CMK (cell line): ENCODE measurements around the gene HCFC2.

Source experiments
- DNase-seq: peaks from one replicate; pipeline ENCODE4 v3.0.0-alpha.2; 2010; ENCODE audit warnings: low read depth

Gene HCFC2

DNA sequence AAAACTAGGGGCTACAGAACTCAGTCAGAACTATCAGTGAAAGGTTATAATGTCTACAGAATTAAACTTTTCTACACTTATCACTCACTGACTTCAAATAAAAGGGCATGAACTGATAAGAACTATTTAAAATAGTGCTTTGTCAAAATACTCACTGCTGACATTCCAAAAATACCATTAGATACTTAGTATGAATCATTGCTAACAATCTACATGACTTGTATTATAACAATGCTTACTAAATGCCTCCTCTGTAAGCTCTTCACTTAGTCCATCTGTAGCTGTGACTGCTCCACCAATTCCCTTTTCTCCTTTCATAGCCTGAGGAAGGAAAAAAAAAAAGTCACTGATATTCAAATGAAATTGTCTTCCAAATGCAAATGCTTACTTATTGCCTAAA lies 56.7 kb downstream of the HCFC2 start:
- no peak for DNase-seq

DNA sequence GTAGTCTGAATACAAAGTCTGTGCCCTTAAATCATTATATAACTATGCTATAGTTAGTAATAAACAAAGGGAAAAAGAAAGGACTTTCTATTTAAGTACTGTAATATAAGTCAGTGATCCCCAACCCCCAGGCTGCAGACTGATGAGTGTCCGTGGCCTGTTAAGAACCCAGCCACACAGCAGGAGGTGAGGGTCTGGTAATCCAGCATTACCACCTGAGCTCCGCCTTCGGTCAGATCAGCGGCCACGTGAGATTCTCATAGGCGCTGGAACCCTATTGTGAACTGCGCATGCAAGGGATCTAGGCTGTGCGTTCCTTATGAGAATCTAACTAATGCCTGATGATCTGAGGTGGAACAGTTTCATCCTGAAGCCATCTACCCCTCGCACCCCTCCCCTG lies 58.0 kb downstream of the HCFC2 start:
- DNase-seq, result no peak

DNA sequence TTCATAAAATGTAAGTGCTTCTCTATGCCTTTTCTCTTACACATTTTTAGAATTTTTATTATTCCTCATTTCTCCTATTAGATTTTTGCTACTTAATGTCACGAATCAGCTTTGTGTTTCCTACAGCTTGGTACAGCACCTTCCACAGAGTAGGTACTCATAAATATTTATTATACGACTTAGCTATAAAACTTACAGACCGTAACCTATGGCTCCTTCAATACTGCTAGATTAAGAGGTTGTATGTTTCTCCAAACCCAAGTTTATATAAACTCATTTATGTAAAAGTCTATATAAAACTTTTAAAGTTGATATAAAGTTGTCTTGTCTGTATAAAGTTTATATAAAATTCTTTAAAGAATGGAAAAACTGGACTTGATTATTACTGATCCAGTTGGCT lies 62.2 kb downstream of the HCFC2 start:
- DNase-seq, result no peak

DNA sequence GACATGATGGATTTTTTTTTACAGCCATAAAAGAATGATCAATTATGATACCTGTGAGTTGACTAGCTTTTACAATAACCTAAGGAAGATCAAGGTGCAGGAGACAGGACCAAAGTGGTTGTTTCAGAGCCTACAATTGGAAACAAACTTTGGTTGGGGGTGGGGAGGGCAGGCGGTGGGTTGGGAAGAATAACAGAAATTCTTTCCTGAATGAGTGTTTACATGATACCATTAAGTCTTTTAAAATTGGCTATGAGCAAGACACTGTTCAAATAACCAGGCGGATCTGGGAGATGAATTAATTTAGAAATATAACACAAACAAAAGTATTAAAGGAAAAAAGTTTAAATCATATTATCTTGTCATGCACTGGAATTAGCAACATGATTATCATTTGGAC lies 66.4 kb downstream of the HCFC2 start:
- DNase-seq, result no peak

- DNase-seq, result no peak
Observed at GRCh38 chr12:104131609-104132008, 67.3 kb downstream of the HCFC2 start.

DNA sequence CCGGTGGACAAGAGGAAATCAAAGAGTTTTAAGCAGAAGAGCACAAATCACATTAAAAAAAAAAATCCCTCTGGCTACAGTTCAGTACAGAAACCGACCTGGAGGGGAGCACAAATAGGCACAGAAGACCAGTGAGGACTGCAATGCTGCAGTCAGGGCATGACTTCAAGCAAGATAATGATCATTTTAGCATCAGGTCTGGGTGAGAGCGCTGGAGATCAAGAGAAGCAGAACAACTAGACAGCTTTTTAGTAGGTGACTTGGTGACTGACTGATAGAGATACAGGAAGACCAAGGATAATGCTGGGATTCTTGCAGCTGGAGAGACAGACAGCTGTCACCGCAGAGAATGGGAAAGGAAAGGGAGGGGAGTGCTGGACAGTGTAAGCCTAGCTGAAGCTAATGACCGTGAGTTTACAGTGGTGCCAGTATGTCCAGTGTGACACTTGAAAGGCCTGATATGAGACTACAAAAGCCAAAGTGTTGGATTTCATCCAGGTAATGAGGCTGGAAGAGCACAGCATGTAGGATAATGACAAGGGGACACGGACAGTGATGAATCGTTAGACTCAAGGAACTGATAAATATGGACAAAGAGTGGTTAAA lies 68.1 kb downstream of the HCFC2 start:
- no peak for DNase-seq

DNA sequence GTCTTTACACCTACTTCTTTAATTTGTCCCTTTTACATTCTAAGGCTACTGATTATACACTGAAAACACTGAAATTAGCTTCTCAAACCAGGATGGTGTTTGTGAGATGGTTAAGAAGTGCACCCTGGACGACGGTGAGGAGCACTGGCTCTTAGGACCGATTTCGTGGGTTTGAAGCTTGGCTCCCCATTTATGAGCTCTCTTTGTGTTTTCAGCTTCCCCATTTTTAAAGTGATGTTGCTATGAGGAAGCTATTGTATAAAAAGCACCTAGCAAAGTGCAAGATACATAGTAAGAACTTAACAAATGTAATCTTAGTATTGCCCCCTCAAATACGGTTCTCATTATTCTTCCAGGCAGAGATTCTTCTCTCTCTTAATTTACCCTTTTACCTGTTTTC lies 69.0 kb downstream of the HCFC2 start:
- DNase-seq, result no peak

DNA sequence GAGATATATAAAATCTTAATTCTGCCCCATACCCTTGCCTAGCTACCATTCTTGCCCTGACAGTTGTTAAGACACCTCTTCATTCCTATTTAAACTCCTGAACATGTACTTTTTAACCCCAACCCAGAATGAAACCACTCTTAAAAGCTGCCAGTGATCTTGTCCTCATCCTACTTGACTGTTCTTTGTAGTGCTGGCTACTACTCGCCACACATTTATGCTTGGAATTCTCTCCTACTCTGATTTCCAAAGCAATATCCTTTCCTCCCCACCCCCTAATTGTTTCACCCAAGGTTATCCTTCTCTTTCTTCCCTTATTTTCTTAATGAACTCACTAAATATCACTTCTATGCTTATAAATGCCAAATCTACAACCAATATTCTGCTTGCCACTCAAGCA lies 69.5 kb downstream of the HCFC2 start:
- DNase-seq, result no peak

GRCh38 chr12:104134882-104135281 lies 70.6 kb downstream of the HCFC2 start:
- no peak for DNase-seq

GRCh38 chr12:104136577-104136976 lies 72.2 kb downstream of the HCFC2 start:
- DNase-seq, result no peak

DNA sequence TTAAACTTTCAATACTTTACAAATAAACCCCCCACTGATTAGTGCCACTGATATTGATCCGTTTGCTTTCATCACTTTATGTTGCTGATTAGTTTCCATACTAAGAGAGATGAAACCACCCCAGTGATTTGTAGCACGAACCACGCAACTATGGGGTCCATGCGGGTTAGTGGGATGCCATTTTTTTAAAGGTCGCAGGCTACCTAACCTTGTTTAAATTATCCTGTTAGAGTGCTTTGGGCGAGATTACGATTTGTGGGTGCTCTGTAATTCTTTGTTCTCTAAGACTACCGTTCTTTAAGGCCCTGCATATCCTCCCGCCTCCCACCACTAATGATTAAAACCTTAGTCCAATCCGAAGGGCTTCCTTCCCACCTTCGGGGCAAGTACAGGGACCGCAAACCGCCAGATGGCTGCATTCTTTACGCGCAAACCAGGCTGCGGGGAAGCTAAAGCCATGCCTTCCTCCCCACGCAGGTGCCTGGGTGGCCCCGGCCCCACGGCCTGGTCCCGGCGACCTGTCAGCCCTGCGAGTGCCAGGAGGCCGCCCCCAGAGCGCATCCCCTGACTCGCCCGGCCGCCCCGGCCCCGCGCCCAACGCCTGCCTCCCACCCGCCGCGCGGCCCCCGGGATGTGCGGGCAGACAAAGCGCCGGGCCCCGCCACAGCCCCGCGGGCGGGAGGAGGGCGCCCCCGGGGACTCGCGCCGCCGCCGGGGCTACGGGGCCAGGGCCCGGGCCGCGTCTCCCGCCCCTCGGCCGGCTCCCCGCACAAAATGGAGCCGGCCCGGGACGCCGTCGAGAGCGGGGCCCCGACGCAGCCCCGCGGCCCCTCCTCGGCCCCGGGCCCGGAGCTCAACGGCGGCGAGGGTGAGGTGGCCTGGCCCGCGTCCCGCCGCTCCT lies 72.9 kb downstream of the HCFC2 start:
- no peak for DNase-seq

GRCh38 chr12:104137902-104138796 lies 73.8 kb downstream of the HCFC2 start, which contains the start of gene NFYB:
TSS of gene NFYB (minus strand) at chr12:104138210. CDS start at chr12:104135453, 2,757 bp downstream.
- peak; percentile 72 for DNase-seq

- DNase-seq, result no peak
Observed at GRCh38 chr12:104138797-104139152, 74.4 kb downstream of the HCFC2 start.

DNA sequence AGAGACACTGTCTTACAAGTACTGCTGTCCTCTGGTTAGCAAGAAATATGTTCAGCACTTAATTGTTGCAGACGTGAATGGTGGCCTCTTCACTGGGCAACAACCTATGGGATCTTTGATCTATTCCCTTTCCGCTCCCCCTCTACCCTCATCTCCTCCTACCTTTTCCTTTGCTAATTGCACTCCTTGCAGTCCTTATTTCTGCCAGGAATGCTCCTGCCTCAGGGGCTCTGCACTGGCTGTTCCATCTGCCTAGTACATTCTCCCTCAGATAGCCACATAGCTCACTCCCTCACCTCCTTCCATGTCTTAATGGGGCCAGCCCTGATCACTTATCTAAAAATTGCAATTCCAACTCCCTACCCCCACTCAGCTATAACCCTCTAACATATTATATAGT lies 78.2 kb downstream of the HCFC2 start:
- DNase-seq, result no peak

DNA sequence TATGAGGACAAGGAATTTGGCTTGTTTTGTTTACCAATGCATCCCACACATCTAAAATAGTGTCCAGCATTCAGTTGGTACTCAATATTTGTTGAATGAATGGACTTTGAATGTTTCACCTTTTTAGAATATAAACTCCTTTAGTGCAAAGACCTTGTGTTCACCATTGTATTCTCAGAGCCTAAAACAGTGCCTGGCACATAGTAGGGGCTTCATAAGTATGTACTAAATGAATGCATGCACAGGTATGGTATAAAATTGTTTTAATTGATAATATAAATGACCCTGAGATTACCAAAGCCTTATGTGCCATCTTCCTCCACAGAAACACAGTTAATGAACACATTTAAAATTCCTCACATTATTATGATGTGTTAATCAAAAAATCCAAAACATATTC lies 78.7 kb downstream of the HCFC2 start:
- no peak for DNase-seq

DNA sequence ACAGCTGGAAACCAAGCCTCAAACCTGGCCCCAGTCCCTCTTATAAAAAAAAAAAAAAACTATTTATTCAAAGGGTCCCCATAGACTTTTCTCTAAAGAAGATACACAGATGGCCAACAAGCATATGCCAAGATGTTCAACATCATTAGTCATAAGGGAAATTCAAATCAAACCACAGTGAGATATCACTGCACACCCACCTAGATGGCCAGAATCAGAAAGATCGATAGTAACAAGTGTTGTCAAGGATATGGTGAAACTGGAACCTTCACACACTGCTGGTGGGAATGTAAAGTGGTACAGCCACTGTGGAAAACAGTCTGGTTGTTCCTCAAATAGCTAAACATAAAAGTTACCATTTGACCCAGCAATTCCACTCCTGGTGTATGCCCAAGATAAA lies 79.6 kb downstream of the HCFC2 start:
- no peak for DNase-seq

DNA sequence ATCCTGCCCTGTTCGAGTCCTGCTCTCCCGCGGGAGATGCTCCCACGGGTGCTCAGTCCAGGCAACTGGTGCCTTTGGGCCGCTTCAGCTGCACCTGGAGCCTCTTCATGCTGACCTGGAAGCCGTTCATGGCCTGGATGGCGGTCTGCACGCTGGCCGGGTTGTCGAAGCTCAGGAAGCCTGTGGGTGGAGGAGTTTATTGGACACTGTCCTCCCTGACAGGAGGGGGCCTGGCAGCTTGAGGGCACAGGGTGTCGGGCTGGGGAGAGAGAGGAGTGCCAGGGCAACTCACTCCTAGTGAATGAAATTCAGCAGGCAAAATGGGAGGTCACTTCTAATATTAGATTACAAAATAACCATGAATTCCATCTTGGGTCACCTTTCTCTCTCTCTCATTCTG lies 83.0 kb downstream of the HCFC2 start:
- DNase-seq, result no peak

DNA sequence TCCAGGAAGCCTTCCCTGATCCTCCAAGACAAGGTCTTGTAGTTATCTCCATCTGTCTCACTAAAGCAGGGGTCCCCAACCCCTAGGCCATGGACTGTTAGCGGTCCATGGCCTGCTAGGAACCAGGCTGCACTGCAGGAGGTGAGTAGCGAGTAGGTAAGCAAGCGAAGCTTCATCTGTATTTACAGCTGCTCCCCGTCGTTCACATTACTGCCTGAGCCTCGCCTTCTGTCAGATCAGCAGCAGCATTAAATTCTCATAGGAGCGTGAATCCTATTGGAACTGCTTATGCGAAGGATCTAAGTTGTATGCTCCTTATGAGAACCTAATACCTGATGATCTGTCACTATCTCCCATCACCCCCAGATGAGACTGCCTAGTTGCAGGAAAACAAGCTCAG lies 86.1 kb downstream of the HCFC2 start:
- DNase-seq, result no peak

GRCh38 chr12:104152685-104153241 lies 88.4 kb downstream of the HCFC2 start:
- no peak for DNase-seq

- no peak for DNase-seq
Observed at GRCh38 chr12:104154286-104154685, 90.0 kb downstream of the HCFC2 start.

DNA sequence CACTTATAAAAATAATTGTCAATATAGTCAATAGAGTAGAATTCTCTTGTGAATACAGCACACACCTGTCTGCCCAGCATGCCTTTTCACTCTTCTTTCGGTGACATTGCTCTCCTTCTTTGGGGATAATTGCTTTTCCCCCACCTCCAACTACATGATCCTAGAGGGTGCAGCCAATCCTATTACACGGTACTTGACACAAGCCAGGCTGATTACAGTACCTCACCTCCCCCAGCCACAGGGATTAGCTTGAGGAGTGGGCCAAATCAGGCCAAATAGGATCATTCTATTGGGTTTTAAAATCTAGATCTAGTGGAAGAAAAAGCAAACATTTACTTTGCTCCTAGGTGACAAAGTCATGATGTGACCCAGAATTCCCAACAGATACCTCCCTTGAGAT lies 90.5 kb downstream of the HCFC2 start:
- DNase-seq, result no peak
